Muscle of leg (tissue), 11 donors: ENCODE measurements around the gene S100A7A. TPM values are rescaled to one million over a fixed set of nuclear protein-coding genes. Genes with fewer than 3 reads are reported as not detected.
"Not testable (repeated sequence)": the region's sequence is repeated elsewhere in the genome, so short reads cannot be mapped to it uniquely, and the experiment has no call there.

Experiments used
- DNase-seq: peaks from one replicate; pipeline ENCODE4 v3.0.0; 2013
- H3K27ac ChIP-seq: one replicate; pipeline ENCODE4 v1.5.1; 2013; ENCODE audit warnings: mild to moderate bottlenecking, low read length, control low read depth
- H3K27me3 ChIP-seq: one replicate; pipeline ENCODE4 v1.6.1; 2013; ENCODE audit warnings: low read length; ENCODE audit not compliant: control insufficient read depth, insufficient read depth
- H3K36me3 ChIP-seq: one replicate; pipeline ENCODE4 v1.6.1; 2013; ENCODE audit warnings: low read length; ENCODE audit not compliant: control insufficient read depth, insufficient read depth
- H3K4me1 ChIP-seq: one replicate; pipeline ENCODE4 v1.6.1; 2013; ENCODE audit warnings: low read length; ENCODE audit not compliant: control insufficient read depth, insufficient read depth
- H3K4me3 ChIP-seq: one replicate; pipeline ENCODE4 v1.5.1; 2013; ENCODE audit warnings: low read length, control low read depth
- H3K9me3 ChIP-seq: replicated peaks from 2 replicates; pipeline ENCODE4 v1.6.1; 2013; ENCODE audit warnings: low read depth, low read length; ENCODE audit not compliant: control insufficient read depth
- WGBS: methylation state at CpG from one replicate; pipeline ENCODE4 v1.1.5; 2013; ENCODE audit warnings: missing lambda C conversion rate; ENCODE audit not compliant: insufficient coverage; 5-methylcytosine and 5-hydroxymethylcytosine counted together
- polyA plus RNA-seq, 8 donors: library from polyadenylated mRNA; unstranded; fragments of 120-200 nt; gene quantifications; one replicate each; pipeline versions ENCODE4 v1.2.1 to v1.2.3, GENCODE V29; 2013; ENCODE audit warnings: inconsistent platforms in 1 of 8, low replicate concordance in 1 of 8; ENCODE audit not compliant: insufficient read length in 8 of 8, insufficient read depth in 1 of 8
- total RNA-seq: library from RNA; stranded (reverse); fragments of 120-200 nt; gene quantifications from one replicate; pipeline ENCODE4 v1.2.4, GENCODE V29; 2013

Gene S100A7A
- total and polyA plus RNA-seq, 9 donors = not detected

DNA sequence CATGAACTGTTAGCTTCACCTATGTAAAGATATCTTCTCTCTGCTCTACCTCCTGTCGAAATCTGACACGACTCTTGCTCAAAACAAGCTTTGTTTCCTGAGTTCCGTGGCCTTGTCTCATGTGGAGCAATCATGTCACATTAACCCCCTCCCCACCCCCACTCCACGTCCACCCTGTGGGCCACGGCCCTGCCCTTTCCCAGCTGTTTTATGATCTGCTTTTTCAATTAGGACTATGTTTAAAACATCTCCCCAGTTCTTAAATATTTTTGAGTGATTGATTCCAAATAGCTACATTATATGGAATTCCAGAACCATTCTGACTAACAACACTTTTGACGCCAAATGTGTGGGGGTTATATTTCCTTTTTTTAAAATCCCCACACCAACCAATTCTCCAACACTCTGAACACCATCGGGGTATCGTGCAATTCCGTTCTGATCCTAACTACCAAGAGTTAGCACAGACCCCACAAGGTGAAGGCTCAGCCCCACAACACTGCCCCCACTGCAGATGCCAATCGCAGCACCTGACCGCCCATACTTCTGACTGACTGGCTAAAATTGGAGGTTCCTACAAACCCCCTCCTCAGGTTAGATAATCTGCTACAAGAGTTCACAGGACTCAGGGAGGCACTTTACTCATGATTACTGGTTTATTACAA, 12.8 kb upstream of the S100A7A start:
- Histone ChIP-seq H3K4me1 (no peaks in the 10 kb centered on the region), H3K27ac (no peak overlapping the region), H3K4me3 (no peak overlapping the region), H3K27me3 (peaks cover 2% of the 10 kb centered on the region), H3K36me3 (no peaks in the 10 kb centered on the region), H3K9me3 (no peaks in the 10 kb centered on the region)
- DNase-seq = no peak
- WGBS = 73% methylated on average over 7 of the region's 11 CpGs

DNA sequence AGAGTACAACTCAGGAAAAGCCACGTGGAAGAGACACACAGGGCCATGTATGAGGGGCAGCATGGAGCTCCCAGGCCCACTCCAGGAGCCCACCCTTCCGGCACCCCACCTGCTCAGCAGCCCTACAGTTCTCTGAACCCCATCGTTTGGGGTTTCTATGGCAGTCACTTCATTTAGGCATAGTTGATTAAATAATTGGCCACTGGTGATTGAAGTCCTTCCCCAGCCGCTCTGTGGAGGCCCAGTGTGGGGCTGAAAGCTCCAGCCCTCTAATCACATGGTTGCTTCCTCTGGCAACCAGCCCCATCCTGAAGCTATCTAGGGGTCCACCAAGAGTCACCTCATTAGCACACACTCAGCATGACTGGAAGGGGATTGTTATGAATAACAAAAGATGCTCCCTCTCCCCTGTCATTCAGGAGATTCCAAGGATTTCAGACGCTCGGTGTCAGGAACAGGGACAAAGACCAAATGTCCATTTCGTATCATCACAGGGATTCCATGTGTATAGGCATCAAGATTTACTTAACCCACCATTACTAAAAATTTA, 12.2 kb upstream of the S100A7A start:
- no peak overlapping the region for H3K27ac ChIP-seq
- no peaks in the 10 kb centered on the region for H3K4me1 ChIP-seq
- no peak for DNase-seq
- H3K36me3 ChIP-seq = no peaks in the 10 kb centered on the region
- WGBS = 70% methylated on average over 4 of the region's 7 CpGs
- peaks cover 2% of the 10 kb centered on the region for H3K27me3 ChIP-seq
- H3K9me3 ChIP-seq = no peaks in the 10 kb centered on the region
- H3K4me3 ChIP-seq = no peak overlapping the region

DNA sequence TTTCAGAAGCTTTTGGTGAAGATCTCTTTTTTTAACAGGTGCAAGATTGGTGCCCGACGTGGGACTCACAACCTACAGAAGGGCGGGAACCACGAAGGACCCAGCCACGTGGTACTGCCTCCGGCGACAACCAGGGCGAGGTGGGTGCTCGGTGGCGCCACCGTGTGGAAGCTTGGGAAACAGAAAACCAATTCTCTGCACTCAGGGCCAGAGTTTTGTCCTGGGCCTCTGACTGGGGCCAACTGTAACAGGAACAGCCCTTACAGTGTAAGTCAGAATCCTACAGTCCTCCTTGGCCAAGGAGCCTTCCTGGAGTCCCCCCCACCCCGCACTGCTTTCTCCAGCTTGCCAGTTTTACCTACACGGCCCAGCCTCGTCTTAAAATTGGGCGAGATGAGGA, 11.6 kb upstream of the S100A7A start:
- DNase-seq = no peak
- Histone ChIP-seq H3K27me3 (peaks cover 2% of the 10 kb centered on the region), H3K9me3 (no peaks in the 10 kb centered on the region), H3K4me1 (no peaks in the 10 kb centered on the region), H3K27ac (no peak overlapping the region), H3K4me3 (no peak overlapping the region), H3K36me3 (no peaks in the 10 kb centered on the region)
- 24% methylated on average over 11 of the region's 15 CpGs for WGBS

DNA sequence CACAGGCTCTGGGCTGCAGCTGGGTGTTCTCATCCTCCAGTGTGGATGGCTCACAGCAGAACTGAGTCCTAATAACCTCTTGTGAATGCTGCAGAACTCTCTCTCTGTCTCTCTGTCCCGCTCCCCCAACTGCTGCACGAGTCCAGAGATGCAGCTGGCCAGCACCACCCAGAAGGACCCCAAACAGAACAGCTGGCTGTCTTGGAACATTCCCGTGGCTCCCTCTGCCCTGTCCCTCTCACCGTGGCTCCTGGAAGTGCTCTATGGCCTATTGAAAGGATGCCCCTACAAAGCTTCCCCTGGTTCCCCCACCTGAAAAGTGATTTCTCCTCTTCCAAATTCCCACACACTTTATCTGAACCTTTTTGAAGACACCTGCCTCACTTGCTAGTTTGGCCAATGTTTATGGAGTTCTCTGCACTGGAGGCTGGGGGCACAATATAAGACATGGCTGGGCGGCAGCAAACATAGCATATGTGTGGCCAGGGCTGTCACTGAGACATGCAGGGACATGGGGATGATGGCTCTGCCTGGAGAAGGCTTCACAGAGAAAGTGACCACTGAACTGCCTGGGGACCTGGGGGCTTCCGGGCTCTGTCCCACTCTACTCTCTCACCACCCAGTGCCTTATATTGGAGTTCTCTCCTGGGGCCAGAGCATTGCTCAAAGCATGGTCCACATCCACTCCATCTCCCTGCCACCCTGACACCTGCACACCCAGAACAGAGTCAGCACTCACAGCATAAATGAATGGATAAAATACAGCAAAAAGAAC, 10.3 kb upstream of the S100A7A start:
- H3K27ac ChIP-seq, H3K27me3 ChIP-seq, H3K4me1 ChIP-seq, H3K4me3 ChIP-seq, H3K36me3 ChIP-seq, H3K9me3 ChIP-seq, DNase-seq: not testable (repeated sequence)
- WGBS = 79% methylated on average over 3 of the region's 6 CpGs

DNA sequence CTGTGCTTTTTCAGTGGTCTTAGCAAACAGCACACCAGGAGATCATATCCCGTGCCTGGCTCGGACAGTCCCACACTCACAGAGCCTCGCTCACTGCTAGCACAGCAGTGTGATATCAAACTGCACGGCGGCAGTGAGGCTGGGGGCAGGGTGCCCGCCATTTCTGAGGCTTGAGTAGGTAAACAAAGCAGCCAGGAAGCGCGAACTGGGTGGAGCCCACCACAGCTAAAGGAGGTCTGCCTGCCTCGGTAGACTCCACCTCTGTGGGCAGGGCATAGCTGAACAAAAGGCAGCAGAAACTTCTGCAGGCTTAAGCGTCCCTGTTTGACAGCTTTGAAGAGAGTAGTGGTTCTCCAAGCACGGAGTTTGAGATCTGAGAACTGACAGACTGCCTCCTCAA, 9.0 kb upstream of the S100A7A start:
- DNase-seq, H3K4me3 ChIP-seq, H3K27ac ChIP-seq, H3K36me3 ChIP-seq, H3K4me1 ChIP-seq, H3K9me3 ChIP-seq, H3K27me3 ChIP-seq: not testable (repeated sequence)
- 77% methylated on average over 10 of the region's 11 CpGs for WGBS

DNA sequence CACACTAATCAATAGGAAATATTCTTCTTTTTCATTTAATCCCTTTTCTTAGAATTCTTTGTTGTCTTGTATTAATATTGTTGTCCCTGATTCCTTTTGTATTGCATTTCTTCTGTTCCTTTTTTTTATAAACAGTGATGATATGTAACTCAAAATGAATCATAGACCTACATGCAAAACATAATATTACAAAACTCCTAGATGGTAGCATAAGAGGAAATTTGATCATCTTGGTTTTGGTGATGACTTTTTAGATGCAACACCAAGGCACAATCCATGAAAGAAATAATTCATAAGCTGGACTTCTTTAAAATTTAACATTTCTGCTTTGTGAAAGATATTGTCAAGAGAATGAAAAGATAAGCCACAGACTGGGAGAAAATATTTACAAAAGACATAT, 2.4 kb upstream of the S100A7A start:
- H3K36me3 ChIP-seq, H3K27ac ChIP-seq, H3K4me1 ChIP-seq, H3K4me3 ChIP-seq, H3K27me3 ChIP-seq, DNase-seq, H3K9me3 ChIP-seq: not testable (repeated sequence)

DNA sequence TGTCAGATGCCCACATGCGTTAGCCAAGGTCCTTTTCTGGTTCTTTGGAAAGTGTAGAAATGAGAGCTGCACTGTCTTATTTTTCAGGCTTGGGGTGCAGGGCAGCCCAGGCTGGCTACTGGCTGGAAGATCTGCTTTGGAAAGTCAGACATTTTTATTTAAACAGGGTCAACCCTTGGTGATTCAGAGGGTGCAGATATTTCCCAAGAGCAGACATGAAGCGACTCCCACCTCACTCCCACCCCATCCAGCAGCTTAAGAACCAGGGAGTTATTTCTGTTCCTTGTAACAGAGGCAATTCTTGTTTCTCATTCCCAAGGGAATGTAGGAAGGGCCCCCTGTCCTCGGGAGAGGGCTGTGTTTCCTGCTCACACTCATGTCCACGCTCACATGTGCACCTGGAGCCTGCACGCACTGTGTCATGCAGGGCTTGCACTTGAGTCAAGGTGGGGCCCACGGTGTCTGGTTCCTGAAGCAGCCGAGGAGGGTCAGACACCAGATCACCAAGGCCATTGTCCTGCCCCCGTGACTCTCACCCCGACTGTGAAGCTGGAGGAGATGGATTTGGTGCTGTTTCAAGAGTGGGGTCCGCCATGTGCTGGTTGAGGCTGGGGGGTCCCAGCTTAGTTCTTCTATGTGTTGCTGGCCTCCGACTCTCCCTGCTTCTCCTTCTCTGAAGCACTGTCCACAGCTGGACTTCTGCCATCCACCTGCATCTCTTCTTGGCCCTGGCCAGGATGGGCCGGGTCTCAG, 992 bp downstream of the S100A7A start:
- no peaks in the 10 kb centered on the region for H3K27me3 ChIP-seq
- H3K4me3 ChIP-seq = no peak overlapping the region
- no peaks in the 10 kb centered on the region for H3K9me3 ChIP-seq
- no peak for DNase-seq
- H3K27ac ChIP-seq = no peak overlapping the region
- no peaks in the 10 kb centered on the region for H3K36me3 ChIP-seq
- no peaks in the 10 kb centered on the region for H3K4me1 ChIP-seq
- 65% methylated on average over 5 of the region's 12 CpGs for WGBS

DNA sequence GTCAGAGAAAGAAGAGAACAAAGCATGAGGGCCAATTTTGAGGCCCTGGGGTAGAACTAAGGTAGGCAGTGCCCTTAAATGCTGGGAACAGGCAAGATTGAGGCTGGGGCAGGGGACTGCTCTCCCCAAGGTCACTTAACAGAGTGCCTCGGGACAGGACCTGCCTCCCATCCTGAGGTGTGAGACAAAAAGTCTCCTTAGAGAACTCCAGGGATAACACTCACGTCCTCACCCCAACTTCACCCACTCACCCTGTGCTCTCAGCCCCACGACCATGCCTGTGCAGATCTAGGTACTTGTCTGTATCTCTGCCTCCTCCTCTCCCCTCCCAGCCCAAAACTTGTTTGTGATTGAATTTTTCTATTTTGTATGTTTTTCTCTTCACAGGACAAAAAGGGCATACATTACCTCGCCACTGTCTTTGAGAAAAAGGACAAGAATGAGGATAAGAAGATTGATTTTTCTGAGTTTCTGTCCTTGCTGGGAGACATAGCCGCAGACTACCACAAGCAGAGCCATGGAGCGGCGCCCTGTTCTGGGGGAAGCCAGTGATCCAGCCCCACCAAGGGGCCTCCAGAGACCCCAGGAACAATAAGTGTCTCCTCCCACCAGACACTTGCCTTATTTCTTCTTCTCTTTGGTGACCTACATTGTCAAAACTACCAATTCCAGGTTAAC, 2.6 kb downstream of the S100A7A start:
- H3K4me1 ChIP-seq, DNase-seq, H3K27ac ChIP-seq, H3K27me3 ChIP-seq, H3K4me3 ChIP-seq, H3K9me3 ChIP-seq, H3K36me3 ChIP-seq: not testable (repeated sequence)
- WGBS = 66% methylated on average over 3 of the region's 7 CpGs

DNA sequence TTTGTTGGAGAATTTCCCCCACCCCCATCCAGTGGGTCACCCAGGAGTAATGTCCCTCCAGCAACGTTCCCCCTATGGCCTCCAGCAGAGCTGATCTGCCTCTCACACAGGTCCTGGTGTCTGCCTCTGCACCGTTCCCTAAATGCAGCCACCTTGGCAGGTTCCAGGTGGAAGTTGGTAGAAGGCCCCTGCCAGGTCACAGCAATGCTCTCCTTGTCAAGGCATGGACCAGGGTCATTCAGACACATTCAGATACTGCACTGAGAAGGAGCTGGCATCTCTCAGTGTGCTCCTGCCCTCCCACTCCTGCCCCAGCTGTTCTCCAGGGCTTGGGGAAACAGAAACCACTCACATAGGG, 3.1 kb downstream of the S100A7A start:
- not testable (repeated sequence) for H3K27me3 ChIP-seq, H3K27ac ChIP-seq, H3K4me3 ChIP-seq, H3K9me3 ChIP-seq, H3K36me3 ChIP-seq, DNase-seq, H3K4me1 ChIP-seq
- no CpG with 5 or more reads among the region's 2 CpGs for WGBS

DNA sequence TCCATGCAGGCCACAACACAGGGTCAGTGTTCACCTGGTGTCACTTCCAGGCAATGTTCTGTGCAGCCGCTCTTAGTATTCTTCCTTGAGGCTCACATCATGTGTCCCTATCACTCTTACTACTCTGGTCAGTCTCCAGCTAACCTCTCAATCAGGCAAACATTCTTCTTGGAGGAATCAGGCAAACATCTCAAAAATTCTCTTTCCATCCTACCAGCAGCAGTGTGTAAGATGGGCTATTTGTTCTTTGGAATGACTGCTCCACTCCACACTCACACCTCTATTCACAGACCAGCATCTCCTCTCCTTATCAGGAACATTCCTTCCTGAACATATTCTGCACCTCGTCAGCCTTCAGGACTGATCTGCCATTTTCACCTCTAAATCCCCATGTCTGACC, 4.0 kb downstream of the S100A7A start:
- Histone ChIP-seq H3K27me3 (no peaks in the 10 kb centered on the region), H3K4me3 (no peak overlapping the region), H3K27ac (no peak overlapping the region), H3K9me3 (no peaks in the 10 kb centered on the region), H3K36me3 (no peaks in the 10 kb centered on the region), H3K4me1 (no peaks in the 10 kb centered on the region)
- no peak for DNase-seq
- WGBS = 73% methylated on average over 2 of the region's 2 CpGs
